HG03108 (cell line): ENCODE measurements around the gene RAB24.

ENCODE experiments used
- ATAC-seq: cut with Tn5 transposase; IDR thresholded peaks from one replicate; pipeline ENCODE4 v1.9.1; 2021; ENCODE audit warnings: moderate library complexity; ENCODE audit not compliant: unreplicated experiment

Gene RAB24

DNA sequence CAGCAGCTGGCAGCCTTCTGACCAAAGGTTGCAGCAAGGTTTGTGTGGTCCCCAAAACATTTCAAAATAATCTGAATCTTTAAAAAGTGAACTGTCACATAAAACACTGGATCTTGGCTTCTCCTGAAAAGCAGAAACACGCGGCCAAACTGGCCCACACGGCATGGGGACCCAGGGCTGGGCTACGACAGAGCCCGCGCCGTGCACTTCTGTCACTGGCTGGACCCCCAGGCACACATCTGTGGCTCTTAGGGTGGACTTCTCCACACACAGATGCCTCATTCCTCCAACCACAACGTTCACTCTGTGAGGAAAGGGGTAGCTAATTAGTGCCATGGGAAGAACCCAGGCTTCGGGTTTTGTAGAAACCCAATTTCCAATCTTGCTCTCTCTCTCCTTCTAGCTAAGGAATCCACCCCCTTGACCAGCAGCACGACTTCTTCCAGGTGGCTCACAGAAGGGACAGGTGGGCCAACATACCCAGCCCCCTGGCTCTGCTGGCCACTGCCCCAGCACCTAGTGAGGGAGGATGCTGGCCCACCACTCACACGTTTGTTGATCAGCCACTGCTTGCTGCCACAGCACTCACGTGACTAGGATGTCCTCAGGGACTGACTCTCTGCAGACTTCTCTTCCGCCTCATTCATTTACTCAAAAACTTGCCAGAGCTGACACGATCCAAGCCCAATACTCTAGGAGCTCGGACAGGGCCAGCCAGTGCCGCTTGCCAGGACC, 30.1 kb upstream of the RAB24 start:
- no peak for ATAC-seq

DNA sequence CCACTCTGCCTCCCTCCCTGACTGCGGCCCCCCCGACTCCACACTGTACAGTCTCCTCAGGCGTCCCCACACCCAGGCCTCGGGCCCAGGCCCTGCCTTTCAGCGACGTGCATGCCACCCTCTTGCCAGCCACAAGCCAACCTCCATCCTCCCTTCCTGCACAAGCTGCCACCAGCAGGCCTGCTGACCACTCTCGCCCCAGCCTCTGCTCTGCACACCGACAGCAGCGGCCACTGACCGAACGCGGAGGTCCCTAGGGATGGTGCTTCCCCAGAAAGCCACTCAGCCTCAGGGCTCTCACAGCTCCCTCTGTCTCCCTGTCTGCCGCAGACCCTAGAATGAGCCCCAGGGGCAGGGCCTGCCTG, 29.4 kb upstream of the RAB24 start:
- ATAC-seq = no peak

GRCh38 chr5:177332031-177332895, 28.7 kb upstream of the RAB24 start:
- ATAC-seq = no peak

DNA sequence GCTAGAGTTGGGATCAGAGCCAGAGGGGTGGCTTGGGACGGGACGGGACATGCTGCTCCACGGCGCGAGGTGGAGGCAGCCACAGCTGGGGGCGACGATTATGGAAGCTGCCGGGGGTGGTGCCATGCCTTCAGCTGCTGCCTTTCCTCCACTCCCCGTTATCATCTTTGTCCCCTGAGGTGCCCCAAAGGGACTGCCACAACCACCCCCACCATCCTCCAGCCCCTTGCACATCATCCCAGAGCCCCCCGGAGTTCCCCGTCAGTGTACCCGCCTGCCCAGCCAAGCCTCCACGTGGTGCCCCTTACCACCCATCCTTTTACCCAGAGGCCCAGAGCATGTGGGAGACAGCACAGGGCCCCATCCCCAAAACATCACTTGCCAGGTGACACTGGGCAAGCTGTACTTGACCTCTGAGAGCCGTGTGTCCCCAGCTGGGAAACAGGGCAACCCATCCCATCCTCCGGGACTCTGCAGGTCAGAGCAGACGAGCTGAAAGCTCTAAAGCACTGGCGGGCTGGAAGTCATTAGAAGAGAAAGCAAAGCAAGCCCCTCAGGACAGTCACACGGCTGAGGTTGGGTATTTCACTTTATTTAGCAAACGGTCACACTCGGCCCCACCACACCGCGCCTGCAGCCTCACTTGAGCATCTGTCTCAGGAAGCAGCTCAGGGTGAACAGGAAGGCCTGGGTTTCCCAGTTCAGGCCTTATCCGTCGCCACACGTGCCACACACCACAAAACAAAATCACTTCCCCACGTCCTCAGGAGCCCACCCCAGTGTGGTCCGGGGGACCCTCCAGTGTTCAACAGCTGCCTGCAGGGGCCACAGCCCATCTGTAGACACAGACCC, 27.7 kb upstream of the RAB24 start:
- ATAC-seq = no peak

DNA sequence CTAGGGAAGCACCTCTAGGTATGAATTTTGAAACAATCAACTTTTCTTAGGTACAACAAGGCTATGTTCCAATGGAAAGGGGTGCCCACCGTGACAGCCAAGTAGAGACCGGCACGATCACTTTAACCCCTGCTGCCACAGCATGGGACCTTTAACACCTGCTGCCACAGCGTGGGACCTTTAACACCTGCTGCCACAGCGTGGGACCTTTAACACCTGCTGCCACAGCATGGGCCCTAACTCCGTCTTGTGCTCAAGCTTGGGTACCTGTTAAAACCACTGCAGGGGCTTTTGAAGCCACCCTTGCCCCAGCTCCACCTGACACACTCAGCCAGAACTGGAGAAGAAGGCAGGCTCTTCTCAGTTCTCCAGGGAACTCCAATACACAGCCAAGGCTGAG, 26.4 kb upstream of the RAB24 start:
- no peak for ATAC-seq

- ATAC-seq = no peak
Measured at GRCh38 chr5:177328545-177329231, 25.2 kb upstream of the RAB24 start.

- no peak for ATAC-seq
Measured at GRCh38 chr5:177327539-177328522, 24.3 kb upstream of the RAB24 start.

DNA sequence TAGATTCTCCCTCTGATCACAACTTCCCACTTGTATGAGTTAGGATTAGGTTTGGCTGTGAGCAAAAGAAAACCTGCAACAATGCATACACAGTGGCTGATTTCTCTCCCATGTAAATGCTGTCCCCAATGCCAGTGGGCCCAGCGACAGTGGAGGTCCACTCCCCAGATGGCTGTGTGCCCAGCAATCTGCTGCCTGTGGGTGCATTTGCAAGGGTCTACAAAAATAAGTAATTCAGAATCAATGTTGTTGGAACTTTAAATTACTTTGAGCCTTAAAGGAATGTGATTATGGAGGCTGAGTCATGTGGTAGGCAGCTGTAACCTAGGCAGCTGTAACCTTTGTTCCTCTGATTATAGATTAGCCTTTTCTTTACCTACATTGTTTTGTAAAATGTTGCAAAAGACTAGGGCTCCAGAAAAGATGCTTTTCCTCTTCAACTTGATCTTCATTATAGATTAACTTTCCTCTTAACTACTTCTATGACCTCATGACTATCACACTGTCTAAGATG, 22.4 kb upstream of the RAB24 start:
- no peak for ATAC-seq

DNA sequence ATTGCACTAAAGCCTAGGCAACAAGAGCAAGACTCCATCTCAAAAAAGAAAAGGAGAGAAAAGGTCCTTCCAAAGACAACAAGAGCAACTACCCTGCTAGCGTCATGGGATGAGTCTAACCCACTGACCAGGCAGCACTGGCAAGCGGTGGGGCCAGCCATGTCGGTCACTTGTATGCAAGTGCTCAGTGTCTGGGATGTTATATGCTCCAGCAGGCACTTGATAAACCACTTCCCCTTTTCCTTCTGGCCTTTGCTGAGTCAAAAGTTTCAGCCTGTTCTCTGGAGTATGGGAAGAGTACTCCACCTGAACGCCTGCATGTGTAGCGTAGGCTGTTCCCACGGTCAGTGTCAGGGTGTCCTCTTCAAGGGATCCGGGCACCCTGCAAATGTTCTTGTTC, 17.4 kb upstream of the RAB24 start:
- ATAC-seq = no peak

DNA sequence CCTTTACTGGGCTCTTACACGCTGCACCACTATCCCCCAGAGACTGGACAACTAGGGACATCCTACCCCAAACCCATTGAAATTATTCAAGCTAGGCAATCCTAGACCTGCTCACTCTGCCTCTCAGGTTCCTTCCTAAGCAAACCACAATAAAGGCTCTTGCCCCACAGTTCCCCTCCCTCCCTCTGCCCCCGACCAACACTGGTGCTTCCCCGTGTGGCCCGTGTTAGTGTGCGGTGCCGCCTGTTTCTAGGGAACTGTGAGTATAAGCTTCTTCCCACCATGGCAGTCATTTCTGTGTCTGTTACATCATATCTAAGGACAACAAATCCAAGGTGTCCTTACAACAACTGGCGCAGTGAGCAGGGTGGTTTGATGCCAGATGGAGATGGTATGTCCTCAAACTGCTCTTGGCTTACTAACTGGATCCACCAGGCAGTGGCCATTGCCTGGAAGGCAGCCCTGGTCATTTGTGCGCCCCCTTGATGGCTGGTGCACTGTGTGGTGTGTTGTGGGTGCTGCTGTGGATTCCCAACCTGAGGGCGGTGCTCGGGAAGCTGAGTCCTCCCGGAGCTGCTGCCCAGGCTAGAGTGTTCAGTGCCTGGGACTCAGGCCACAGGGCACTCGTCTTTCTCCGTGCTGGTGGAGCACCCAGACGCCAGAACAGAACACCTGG, 16.5 kb upstream of the RAB24 start:
- no peak for ATAC-seq

GRCh38 chr5:177317959-177318377, 14.4 kb upstream of the RAB24 start:
- ATAC-seq = no peak

DNA sequence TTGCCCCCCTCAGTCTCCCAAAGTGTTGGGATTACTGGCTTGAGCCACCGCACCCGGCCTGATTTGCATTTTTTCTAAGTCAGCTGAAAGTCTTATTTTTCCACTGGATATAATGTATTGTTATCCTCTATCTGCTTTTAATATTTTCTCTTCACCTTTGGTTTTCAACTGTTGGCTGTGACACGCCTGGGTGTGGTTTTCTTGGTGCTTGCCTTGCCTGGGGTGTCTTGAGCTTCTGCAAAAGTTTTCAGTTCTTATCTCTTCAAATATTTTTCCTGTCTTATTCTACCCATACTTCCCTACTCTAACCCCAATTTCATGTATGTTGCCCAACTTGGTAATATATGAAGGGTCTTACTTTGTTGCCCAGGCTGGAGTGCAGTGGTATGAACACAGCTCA, 12.5 kb upstream of the RAB24 start:
- no peak for ATAC-seq

DNA sequence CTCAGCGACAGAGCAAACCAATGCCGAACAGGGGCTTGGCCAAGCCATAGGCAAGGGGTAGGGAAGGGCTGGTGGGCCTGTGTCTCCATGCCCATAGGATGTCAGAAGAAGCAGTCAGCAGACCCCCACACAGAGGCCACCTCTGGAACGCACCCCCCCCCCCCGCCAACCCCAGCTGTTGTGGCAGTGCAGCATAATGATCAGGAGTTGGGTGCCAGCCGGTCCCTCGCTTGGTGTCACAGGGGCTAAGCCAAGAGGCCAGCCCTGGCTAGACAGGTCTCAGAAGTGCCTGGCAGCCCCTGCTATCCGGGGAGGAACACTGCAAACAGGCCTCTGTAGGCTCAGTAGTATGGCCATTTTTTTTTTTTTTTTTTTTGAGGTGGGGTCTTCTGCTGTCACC, 11.9 kb upstream of the RAB24 start:
- ATAC-seq = no peak

DNA sequence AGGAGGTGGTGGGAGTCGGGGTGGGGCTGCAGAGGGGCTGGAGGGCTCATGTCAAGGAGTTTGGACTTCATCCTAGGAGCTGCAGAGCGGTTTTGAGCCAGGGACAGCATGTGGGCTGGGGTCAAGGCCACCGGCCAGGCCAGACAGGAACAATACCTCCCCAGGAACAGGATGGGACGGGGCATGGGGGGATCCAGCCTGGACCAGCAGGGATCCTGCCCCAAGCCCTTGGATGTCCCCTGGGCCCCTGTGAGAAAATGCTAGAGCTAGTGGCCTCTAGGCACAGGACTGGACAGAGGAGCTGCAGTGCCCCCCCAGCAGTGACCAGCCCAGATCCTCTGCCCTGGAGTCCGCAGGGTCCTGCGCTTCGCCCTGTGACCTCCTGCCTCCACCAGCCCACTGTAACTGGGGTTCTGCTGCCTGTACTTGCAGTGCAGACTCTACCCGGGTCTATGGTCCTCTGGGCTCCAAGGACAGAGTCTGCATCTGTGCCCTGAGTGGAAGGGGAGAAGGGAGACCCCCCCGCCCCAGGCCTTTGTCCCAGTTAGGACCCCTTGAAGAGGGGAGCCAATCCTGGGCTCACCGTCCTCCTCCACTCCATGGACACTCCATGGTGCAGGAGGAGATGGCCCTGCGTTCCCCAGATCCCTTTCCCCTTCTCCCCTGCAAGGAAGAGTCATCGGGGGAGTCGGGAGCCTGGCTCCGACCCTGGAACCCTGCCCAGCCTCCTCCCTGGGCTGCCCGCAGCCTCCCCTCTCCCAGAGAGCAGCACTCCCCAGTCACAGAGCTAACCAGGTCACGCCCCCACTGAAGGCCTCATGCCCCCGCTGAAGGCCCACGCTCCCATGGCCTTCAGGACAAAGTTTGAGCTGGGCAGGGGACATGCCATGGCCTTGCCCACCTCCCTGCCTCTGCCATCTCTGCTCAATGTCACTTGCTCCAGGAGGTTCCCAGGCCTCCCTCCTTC, 11.1 kb upstream of the RAB24 start:
- ATAC-seq = no peak

GRCh38 chr5:177313561-177314259, 10.2 kb upstream of the RAB24 start:
- no peak for ATAC-seq

DNA sequence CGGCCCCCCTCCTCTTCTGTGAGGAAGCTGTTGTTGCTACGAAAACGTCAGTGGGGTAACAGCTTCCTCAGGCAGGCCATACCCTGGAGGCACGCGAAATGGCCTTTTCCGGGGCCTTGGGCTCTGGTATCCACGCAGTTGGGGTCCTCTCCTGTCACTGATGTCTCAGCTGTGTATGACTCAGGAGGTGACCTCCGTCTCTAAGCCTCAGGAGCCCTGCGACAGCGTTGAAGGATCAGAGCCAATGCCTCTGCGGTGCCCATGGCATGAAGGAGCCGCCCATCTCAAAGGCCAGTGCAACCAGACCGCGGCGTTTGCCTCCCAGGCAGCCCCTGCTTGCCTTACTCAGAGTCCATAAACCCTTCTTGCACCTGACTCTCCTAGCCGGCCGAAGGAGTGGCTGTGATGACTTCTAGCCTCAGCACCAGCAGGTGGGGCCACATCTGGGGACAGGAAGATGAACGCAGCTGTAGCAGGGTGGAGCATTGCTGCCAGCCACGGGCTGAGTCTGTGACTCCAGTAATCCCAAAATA, 9.2 kb upstream of the RAB24 start:
- peak; percentile 20 for ATAC-seq
